ENCODE data around the gene HYAL2.

- TF ChIP-seq POLR2AphosphoS5 (IDR thresholded peaks at IDR 0.05) (no peak), POLR2A (IDR thresholded peaks at IDR 0.05) (no peak)
Observed at GRCh38 chr3:50365842-50366220, 43.3 kb upstream of the HYAL2 start.
